ENCODE results near the gene TLK2.

TLK2 gene

GRCh38 chr17:62625870-62626200, 147.2 kb downstream of the TLK2 start:
- 0 out of 2 replicates have a peak, but pooled peaks have one; percentile 6 for TF ChIP-seq CTCF (IDR thresholded peaks at IDR 0.05; ENCODE audit: low read depth, low read length)
- H3K4me3 ChIP-seq (ENCODE audit: low read depth, low read length): peak overlapping the region; percentile 25
- H3K27me3 ChIP-seq (ENCODE audit: insufficient read depth, low read depth, severe bottlenecking): no peaks in the 10 kb centered on the region
- H3K27ac ChIP-seq: peak overlapping the region; percentile 82
- peak; percentile 92 for DNase-seq
- H3K36me3 ChIP-seq: no peaks in the 10 kb centered on the region
- H3K9me3 ChIP-seq (ENCODE audit: severe bottlenecking): peaks cover 3% of the 10 kb centered on the region

- DNase-seq: no peak
These were observed 148.1 kb downstream of the TLK2 start for GRCh38 chr17:62626719-62627218.

GRCh38 chr17:62627219-62627903, 148.7 kb downstream of the TLK2 start, which contains the start of gene MRC2:
TSS of gene MRC2 (plus strand) at chr17:62627670. CDS start at chr17:62627803, 133 bp downstream.
- Histone ChIP-seq H3K27me3 (ENCODE audit: insufficient read depth, low read depth, severe bottlenecking) (no peaks in the 10 kb centered on the region), H3K27ac (peak within 1 kb of the TSS; percentile 82), H3K9me3 (ENCODE audit: severe bottlenecking) (peaks cover 3% of the 10 kb centered on the region), H3K36me3 (no peaks in the 10 kb centered on the region), H3K4me3 (ENCODE audit: low read depth, low read length) (no peak within 1 kb of the TSS)
- DNase-seq: no peak
- no peak for TF ChIP-seq CTCF (IDR thresholded peaks at IDR 0.05; ENCODE audit: low read depth, low read length)

More at GRCh38 chr17:62626719-62627218, 148.1 kb downstream of the TLK2 start:
- no peaks in the 10 kb centered on the region for H3K27me3 ChIP-seq (ENCODE audit: insufficient read depth, low read depth, severe bottlenecking)
- H3K9me3 ChIP-seq (ENCODE audit: severe bottlenecking): peaks cover 3% of the 10 kb centered on the region
- no peak overlapping the region for H3K4me3 ChIP-seq (ENCODE audit: low read depth, low read length)
- H3K36me3 ChIP-seq: no peaks in the 10 kb centered on the region
- peak overlapping the region; percentile 82 for H3K27ac ChIP-seq
- no peak for TF ChIP-seq CTCF (IDR thresholded peaks at IDR 0.05; ENCODE audit: low read depth, low read length)

- H3K9me3 ChIP-seq (ENCODE audit: severe bottlenecking): peaks cover 3% of the 10 kb centered on the region
- DNase-seq: no peak
- H3K27me3 ChIP-seq (ENCODE audit: insufficient read depth, low read depth, severe bottlenecking): no peaks in the 10 kb centered on the region
- H3K27ac ChIP-seq: no peak overlapping the region
- no peak overlapping the region for H3K4me3 ChIP-seq (ENCODE audit: low read depth, low read length)
- no peak for TF ChIP-seq CTCF (IDR thresholded peaks at IDR 0.05; ENCODE audit: low read depth, low read length)
- H3K36me3 ChIP-seq: no peaks in the 10 kb centered on the region
These were observed 149.4 kb downstream of the TLK2 start for GRCh38 chr17:62627904-62628633.

GRCh38 chr17:62628831-62629555, 150.4 kb downstream of the TLK2 start:
- H3K4me3 ChIP-seq (ENCODE audit: low read depth, low read length): no peak overlapping the region
- TF ChIP-seq CTCF (IDR thresholded peaks at IDR 0.05; ENCODE audit: low read depth, low read length): no peak
- no peak for DNase-seq

More at GRCh38 chr17:62628831-62629555, 150.4 kb downstream of the TLK2 start:
- no peaks in the 10 kb centered on the region for H3K27me3 ChIP-seq (ENCODE audit: insufficient read depth, low read depth, severe bottlenecking)
- no peak overlapping the region for H3K27ac ChIP-seq
- H3K9me3 ChIP-seq (ENCODE audit: severe bottlenecking): no peaks in the 10 kb centered on the region
- no peaks in the 10 kb centered on the region for H3K36me3 ChIP-seq

All from WERI-Rb-1 (cell line).